ENCODE results near the gene LMNA.
A peak's percentile ranks its signal among the peaks of the same experiment; 100 is the strongest.

DNA sequence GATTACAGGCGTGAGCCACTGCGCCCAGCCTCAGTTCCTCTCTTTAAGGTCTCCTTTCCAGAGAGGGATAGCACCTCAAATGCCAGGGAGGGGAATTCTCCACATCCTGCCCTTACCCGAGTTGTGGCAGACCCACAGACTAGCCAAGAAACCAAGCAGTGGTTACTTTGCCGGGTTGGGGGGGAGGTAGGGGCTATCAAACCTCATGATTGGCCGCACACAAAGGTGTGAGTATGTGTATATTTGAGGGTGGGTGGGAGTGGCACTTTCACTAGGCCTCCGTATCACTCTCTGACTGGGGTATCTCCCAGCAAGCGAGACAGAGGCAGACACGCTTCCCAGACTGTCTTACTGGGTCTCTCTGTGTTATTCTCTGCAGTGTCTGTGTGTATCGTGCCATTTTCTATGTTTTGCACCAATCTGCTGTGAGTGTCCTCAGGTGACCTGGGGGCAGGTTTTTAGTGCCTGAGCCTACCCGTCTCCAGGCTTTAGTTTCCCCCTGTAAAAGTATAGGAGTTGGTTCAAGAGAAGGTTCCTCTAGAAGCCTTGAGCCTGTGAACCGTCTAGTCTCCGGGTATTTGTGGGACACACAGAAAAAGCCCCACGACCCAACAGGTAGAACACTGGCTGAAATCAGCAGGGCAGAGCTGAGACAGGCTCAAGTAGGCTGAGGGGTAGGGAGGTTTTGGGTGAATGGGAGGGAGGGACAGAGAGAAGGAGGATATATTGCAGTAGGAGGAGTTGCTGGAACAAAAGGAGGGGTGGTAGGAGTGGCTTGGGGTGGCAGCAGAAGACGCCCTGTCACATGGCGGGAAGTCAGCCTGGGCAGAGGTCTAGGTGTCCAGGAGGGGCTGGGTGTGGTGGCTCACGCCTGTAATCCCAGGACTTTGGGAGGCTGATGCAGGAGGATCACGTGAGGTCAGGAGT lies 10.3 kb downstream of the LMNA start:
- TF ChIP-seq, protein P1, sequence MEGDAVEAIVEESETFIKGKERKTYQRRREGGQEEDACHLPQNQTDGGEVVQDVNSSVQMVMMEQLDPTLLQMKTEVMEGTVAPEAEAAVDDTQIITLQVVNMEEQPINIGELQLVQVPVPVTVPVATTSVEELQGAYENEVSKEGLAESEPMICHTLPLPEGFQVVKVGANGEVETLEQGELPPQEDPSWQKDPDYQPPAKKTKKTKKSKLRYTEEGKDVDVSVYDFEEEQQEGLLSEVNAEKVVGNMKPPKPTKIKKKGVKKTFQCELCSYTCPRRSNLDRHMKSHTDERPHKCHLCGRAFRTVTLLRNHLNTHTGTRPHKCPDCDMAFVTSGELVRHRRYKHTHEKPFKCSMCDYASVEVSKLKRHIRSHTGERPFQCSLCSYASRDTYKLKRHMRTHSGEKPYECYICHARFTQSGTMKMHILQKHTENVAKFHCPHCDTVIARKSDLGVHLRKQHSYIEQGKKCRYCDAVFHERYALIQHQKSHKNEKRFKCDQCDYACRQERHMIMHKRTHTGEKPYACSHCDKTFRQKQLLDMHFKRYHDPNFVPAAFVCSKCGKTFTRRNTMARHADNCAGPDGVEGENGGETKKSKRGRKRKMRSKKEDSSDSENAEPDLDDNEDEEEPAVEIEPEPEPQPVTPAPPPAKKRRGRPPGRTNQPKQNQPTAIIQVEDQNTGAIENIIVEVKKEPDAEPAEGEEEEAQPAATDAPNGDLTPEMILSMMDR (IDR thresholded peaks at IDR 0.05) = no peak
- TF ChIP-seq POLR2A (IDR thresholded peaks at IDR 0.05) = peak in 1 of 2 donors; percentile 46
